PC-3 (cell line): ENCODE data around the gene KAT2B.

Experiments used
- EZH2phosphoT487 ChIP-seq: fragments of 300-600 bp; sonication (generic); IDR thresholded peaks from 2 replicates; pipeline ENCODE4 v1.6.1; 2018; ENCODE audit warnings: mild to moderate bottlenecking, antibody characterized with exemption, low read length, borderline replicate concordance
- TF ChIP-seq, protein P1 (sequence below): fragments of 300-600 bp; sonication (generic); conservative IDR thresholded peaks from 2 replicates; pipeline ENCODE4 v1.5.1; 2017; ENCODE audit warnings: antibody characterized with exemption, low read depth, mild to moderate bottlenecking, low read length

- TF ChIP-seq EZH2phosphoT487: no peak
- TF ChIP-seq, protein P1, sequence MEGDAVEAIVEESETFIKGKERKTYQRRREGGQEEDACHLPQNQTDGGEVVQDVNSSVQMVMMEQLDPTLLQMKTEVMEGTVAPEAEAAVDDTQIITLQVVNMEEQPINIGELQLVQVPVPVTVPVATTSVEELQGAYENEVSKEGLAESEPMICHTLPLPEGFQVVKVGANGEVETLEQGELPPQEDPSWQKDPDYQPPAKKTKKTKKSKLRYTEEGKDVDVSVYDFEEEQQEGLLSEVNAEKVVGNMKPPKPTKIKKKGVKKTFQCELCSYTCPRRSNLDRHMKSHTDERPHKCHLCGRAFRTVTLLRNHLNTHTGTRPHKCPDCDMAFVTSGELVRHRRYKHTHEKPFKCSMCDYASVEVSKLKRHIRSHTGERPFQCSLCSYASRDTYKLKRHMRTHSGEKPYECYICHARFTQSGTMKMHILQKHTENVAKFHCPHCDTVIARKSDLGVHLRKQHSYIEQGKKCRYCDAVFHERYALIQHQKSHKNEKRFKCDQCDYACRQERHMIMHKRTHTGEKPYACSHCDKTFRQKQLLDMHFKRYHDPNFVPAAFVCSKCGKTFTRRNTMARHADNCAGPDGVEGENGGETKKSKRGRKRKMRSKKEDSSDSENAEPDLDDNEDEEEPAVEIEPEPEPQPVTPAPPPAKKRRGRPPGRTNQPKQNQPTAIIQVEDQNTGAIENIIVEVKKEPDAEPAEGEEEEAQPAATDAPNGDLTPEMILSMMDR: no peak
Measured at GRCh38 chr3:20043825-20044224, 3.6 kb downstream of the KAT2B start.
